Body of pancreas (tissue), 4 donors: ENCODE data around the gene SLC9A9. TPM values are rescaled to one million over a fixed set of nuclear protein-coding genes. Genes with fewer than 3 reads are reported as not detected.
"Not testable (repeated sequence)": the region's sequence is repeated elsewhere in the genome, so short reads cannot be mapped to it uniquely, and the experiment has no call there.

Experiments used
- ATAC-seq: fragments of 150-250 bp; one replicate; pipeline ENCODE4 v1.9.1; 2016
- DNase-seq, 4 donors: peaks; one replicate each; pipeline ENCODE4 v3.0.0-alpha.2; 2019
- H3K27ac ChIP-seq, 4 donors: fragments of 200-600 bp; sonication (generic); 1 replicate in 3 of 4; 2 replicates in 1 of 4; pipeline versions ENCODE4 v1.5.1 to v1.6.1; 2016 to 2019; ENCODE audit warnings: mild to moderate bottlenecking in 1 of 4, mixed read lengths in 1 of 4, moderate library complexity in 1 of 4
- H3K27me3 ChIP-seq, 2 donors: fragments of 200-600 bp; sonication (generic); one replicate each; pipeline ENCODE4 v1.6.0; 2016; ENCODE audit warnings: mild to moderate bottlenecking in 1 of 2
- H3K36me3 ChIP-seq, 2 donors: fragments of 200-600 bp; sonication (generic); replicated peaks in 1 of 2; 2 replicates each; pipeline ENCODE4 v1.5.1; 2016; ENCODE audit warnings: low read depth in 2 of 2; ENCODE audit not compliant: insufficient read depth in 1 of 2
- H3K4me1 ChIP-seq: fragments of 200-600 bp; sonication (generic); one replicate; pipeline ENCODE4 v1.6.0; 2016
- H3K4me3 ChIP-seq, 2 donors: fragments of 200-600 bp; sonication (generic); 1 replicate in 1 of 2; 2 replicates in 1 of 2; pipeline ENCODE4 v1.5.1; 2016 to 2019
- H3K9me3 ChIP-seq, 3 donors: fragments of 200-600 bp; sonication (generic); 1 replicate in 2 of 3; 2 replicates in 1 of 3; pipeline ENCODE4 v1.5.1; 2016
- CTCF ChIP-seq, 7 experiments: fragments of 450-650 bp in 4 of 7; fragments of 200-600 bp in 3 of 7; sonication (generic) in 3 of 7; IDR thresholded peaks; one replicate each; pipeline ENCODE4 v1.5.1; 2016 to 2019; ENCODE audit warnings: antibody characterized with exemption in 7 of 7
- POLR2A ChIP-seq, 3 donors: fragments of 450-650 bp; IDR thresholded peaks; one replicate each; pipeline ENCODE4 v1.6.1; 2016; ENCODE audit warnings: antibody characterized with exemption in 3 of 3, mild to moderate bottlenecking in 2 of 3
- WGBS, 2 donors: methylation state at CpG; one replicate each; pipeline ENCODE4 v1.1.5; 2017; 5-methylcytosine and 5-hydroxymethylcytosine counted together
- intact Hi-C: fragments of 100-400 bp; cut with DNase I; formaldehyde crosslinking; loops from one replicate; pipeline ENCODE4 v1.15.1; 2023
- total RNA-seq, 2 donors: library from RNA; depleted of rRNA; stranded (reverse); fragments of >200 nt; gene quantifications; one replicate each; pipeline ENCODE4 v1.1.0, GENCODE V29; 2016

Gene SLC9A9
- total RNA-seq, 2 donors from 2014 or later = 1.6 to 2.3 TPM

- TF ChIP-seq POLR2A (IDR thresholded peaks at IDR 0.05) (no peak), CTCF (IDR thresholded peaks at IDR 0.05) (no peak)
- no peaks in the 10 kb centered on the region for H3K27me3 ChIP-seq
- no peak for ATAC-seq
- no peaks in the 10 kb centered on the region for H3K9me3 ChIP-seq
- no peak for DNase-seq
- intact Hi-C loops = no loop called here
- no peak overlapping the region for H3K27ac ChIP-seq
- H3K4me3 ChIP-seq = no peak overlapping the region
- no peaks in the 10 kb centered on the region for H3K36me3 ChIP-seq
- H3K4me1 ChIP-seq = no peaks in the 10 kb centered on the region
- 48 to 70% methylated on average over 5 of the region's 5 CpGs for WGBS, 2 donors
These were observed 319.2 kb downstream of the SLC9A9 start for GRCh38 chr3:143529018-143529478.

- Histone ChIP-seq H3K4me1 (no peaks in the 10 kb centered on the region), H3K36me3 (no peaks in the 10 kb centered on the region), H3K9me3 (no peaks in the 10 kb centered on the region), H3K27ac (no peak overlapping the region), H3K27me3 (no peaks in the 10 kb centered on the region), H3K4me3 (no peak overlapping the region)
- 48 to 67% methylated on average over 1 of the region's 1 CpG for WGBS, 2 donors
- ATAC-seq (no peak), DNase-seq (no peak)
- intact Hi-C loops = no loop called here
- TF ChIP-seq POLR2A (IDR thresholded peaks at IDR 0.05) = no peak
- no peak for TF ChIP-seq CTCF (IDR thresholded peaks at IDR 0.05)
These were observed 322.2 kb downstream of the SLC9A9 start for GRCh38 chr3:143526011-143526545.

- no peaks in the 10 kb centered on the region for H3K4me1 ChIP-seq
- TF ChIP-seq POLR2A (IDR thresholded peaks at IDR 0.05) (no peak), CTCF (IDR thresholded peaks at IDR 0.05) (no peak)
- DNase-seq (no peak), ATAC-seq (no peak)
- 77 to 85% methylated on average over 2 of the region's 2 CpGs for WGBS, 2 donors
- H3K9me3 ChIP-seq = no peaks in the 10 kb centered on the region
- no peak overlapping the region for H3K4me3 ChIP-seq
- intact Hi-C loops = no loop called here
- no peaks in the 10 kb centered on the region for H3K27me3 ChIP-seq
- H3K27ac ChIP-seq = no peak overlapping the region
- H3K36me3 ChIP-seq = no peaks in the 10 kb centered on the region
These were observed 322.9 kb downstream of the SLC9A9 start for GRCh38 chr3:143525408-143525807.

GRCh38 chr3:143521803-143522202 is 326.5 kb downstream of the SLC9A9 start:
- DNase-seq (no peak), ATAC-seq (no peak)
- 54 to 57% methylated on average over 2 of the region's 2 CpGs for WGBS, 2 donors
- intact Hi-C loops = no loop called here
- H3K27me3 ChIP-seq = no peaks in the 10 kb centered on the region
- no peak for TF ChIP-seq POLR2A (IDR thresholded peaks at IDR 0.05)
- TF ChIP-seq CTCF (IDR thresholded peaks at IDR 0.05) = no peak
- no peak overlapping the region for H3K4me3 ChIP-seq
- H3K9me3 ChIP-seq = no peaks in the 10 kb centered on the region
- no peaks in the 10 kb centered on the region for H3K4me1 ChIP-seq
- no peaks in the 10 kb centered on the region for H3K36me3 ChIP-seq
- H3K27ac ChIP-seq = no peak overlapping the region

- H3K36me3 ChIP-seq, ATAC-seq, intact Hi-C loops, H3K4me3 ChIP-seq, H3K4me1 ChIP-seq, H3K9me3 ChIP-seq, DNase-seq, H3K27ac ChIP-seq, H3K27me3 ChIP-seq: not testable (repeated sequence)
- 74 to 81% methylated on average over 8 of the region's 8 CpGs for WGBS, 2 donors
These were observed 331.1 kb downstream of the SLC9A9 start for GRCh38 chr3:143517131-143517530.
